Psoas muscle (tissue), 8 donors: ENCODE results near the gene TSGA10IP. TPM values are rescaled to one million over a fixed set of nuclear protein-coding genes. Genes with fewer than 3 reads are reported as not detected.

Experiments
- ATAC-seq, 4 donors: fragments of 200-7000 bp; cut with Tn5 transposase; one replicate each; pipeline ENCODE4 v1.9.1; 2020; ENCODE audit warnings: moderate library complexity in 3 of 4, mild to moderate bottlenecking in 2 of 4
- DNase-seq, 2 donors: peaks; one replicate each; pipeline ENCODE4 v3.0.0-alpha.2; 2020
- H3K27ac ChIP-seq: fragments of 200-600 bp; one replicate; pipeline ENCODE4 v1.8.0; 2022
- H3K27me3 ChIP-seq, 3 donors: fragments of 200-600 bp in 1 of 3; one replicate each; pipeline versions ENCODE4 v1.6.1 to v1.8.0; 2013 to 2022; ENCODE audit warnings: low read length in 2 of 3, mild to moderate bottlenecking in 2 of 3, moderate library complexity in 1 of 3; ENCODE audit not compliant: insufficient read depth in 3 of 3
- H3K36me3 ChIP-seq, 2 donors: fragments of 200-600 bp in 1 of 2; one replicate each; pipeline versions ENCODE4 v1.6.1 to v1.8.0; 2013 to 2022; ENCODE audit warnings: low read depth in 1 of 2, mild to moderate bottlenecking in 1 of 2, moderate library complexity in 1 of 2; ENCODE audit not compliant: insufficient read depth in 1 of 2
- H3K4me1 ChIP-seq: fragments of 200-600 bp; one replicate; pipeline ENCODE4 v1.8.0; 2022
- H3K4me3 ChIP-seq: fragments of 200-600 bp; one replicate; pipeline ENCODE4 v1.8.0; 2022; ENCODE audit warnings: mild to moderate bottlenecking
- H3K9me3 ChIP-seq: fragments of 200-600 bp; one replicate; pipeline ENCODE4 v1.8.0; 2022
- CTCF ChIP-seq: fragments of 200-600 bp; IDR thresholded peaks from one replicate; pipeline ENCODE4 v1.8.0; 2022; ENCODE audit warnings: antibody characterized with exemption
- WGBS, 3 donors: extraction: QIAGEN DNeasy Blood & Tissue Kit; methylation state at CpG; one replicate each; pipeline versions ENCODE4 v1.1.6 to v1.1.7; 2013; 5-methylcytosine and 5-hydroxymethylcytosine counted together
- intact Hi-C, 2 donors: fragments of 100-400 bp; cut with DNase I; formaldehyde crosslinking; loops; one replicate each; pipeline versions ENCODE4 v1.11.0 to v1.14.2; 2022
- polyA plus RNA-seq, 3 donors: library from polyadenylated mRNA; stranded (reverse); fragments of 200-250 nt; gene quantifications; one replicate each; pipeline ENCODE4 v1.2.3, GENCODE V29; 2013
- total RNA-seq, 4 donors: library from RNA; stranded (reverse); fragmentation: NEBNext Ultra II Directional in 2 of 4; extraction: Animal tissue kit (Norgen Biotek cat#: 25700) in 2 of 4; gene quantifications; one replicate each; pipeline versions ENCODE4 v1.2.1 to v1.2.4, GENCODE V29; 2021 to 2023
- donor health status: healthy with polysubstance abuse.
- donor health status: DM: no; HTN: no; CAD: no; lungs with moderate emphysema.
- donor health status: Bipolar disorder and iron deficiency.
- donor health status: healthy.
- donor health status: DM: yes; HTN: yes; CAD: no.
- donor health status: DM: no; HTN: no; CAD: no.
- donor health status: DM: no; HTN: no; CAD: no.
- donor health status: DM: yes; HTN: yes; CAD: no.

Gene TSGA10IP
- total and polyA plus RNA-seq, 7 donors, result not detected

GRCh38 chr11:65978391-65979238, 33.3 kb downstream of the TSGA10IP start:
- Histone ChIP-seq H3K36me3 (peaks cover 8 to 62% of the 10 kb centered on the region in 2 donors), H3K4me1 (no peaks in the 10 kb centered on the region), H3K4me3 (no peak overlapping the region), H3K27ac (no peak overlapping the region), H3K9me3 (no peaks in the 10 kb centered on the region), H3K27me3 (no peaks in the 10 kb centered on the region)
- ATAC-seq (no peak), DNase-seq (no peak)
- 89 to 92% (median 89%) methylated on average over 28 to 34 of the region's 34 CpGs for WGBS, 3 donors
- intact Hi-C loops, result no loop called here
- TF ChIP-seq CTCF, result no peak

- ATAC-seq (peak; percentile 19 to 57 (median 24)), DNase-seq (no peak)
- TF ChIP-seq CTCF, result no peak
- Histone ChIP-seq H3K4me1 (no peaks in the 10 kb centered on the region), H3K27ac (no peak overlapping the region), H3K27me3 (no peaks in the 10 kb centered on the region), H3K4me3 (no peak overlapping the region), H3K36me3 (peaks cover 8 to 57% of the 10 kb centered on the region in 2 donors), H3K9me3 (no peaks in the 10 kb centered on the region)
- 63 to 77% (median 65%) methylated on average over 10 of the region's 10 CpGs for WGBS, 3 donors
- intact Hi-C loops, result no loop called here
These were observed 34.0 kb downstream of the TSGA10IP start for GRCh38 chr11:65979261-65979759.

- TF ChIP-seq CTCF, result no peak
- DNase-seq (no peak), ATAC-seq (peak in 3 of 4 donors; percentile 10 to 68 (median 47))
- Histone ChIP-seq H3K4me1 (no peaks in the 10 kb centered on the region), H3K36me3 (peaks cover 8 to 41% of the 10 kb centered on the region in 2 donors), H3K27me3 (no peaks in the 10 kb centered on the region), H3K27ac (no peak overlapping the region), H3K9me3 (no peaks in the 10 kb centered on the region), H3K4me3 (no peak overlapping the region)
- WGBS, 3 donors, result 60 to 72% (median 70%) methylated on average over 12 of the region's 12 CpGs
- intact Hi-C loops, result no loop called here
These were observed 35.9 kb downstream of the TSGA10IP start for GRCh38 chr11:65981101-65981740.

- intact Hi-C loops, result no loop called here
- no peaks in the 10 kb centered on the region for H3K27me3 ChIP-seq
- H3K4me1 ChIP-seq, result no peaks in the 10 kb centered on the region
- DNase-seq (no peak), ATAC-seq (peak in 3 of 4 donors; percentile 4 to 19 (median 6))
- no peak overlapping the region for H3K4me3 ChIP-seq
- no peak for TF ChIP-seq CTCF
- no peak overlapping the region for H3K27ac ChIP-seq
- 64 to 68% (median 65%) methylated on average over 15 to 16 of the region's 16 CpGs for WGBS, 3 donors
- H3K36me3 ChIP-seq, result peaks cover 8 to 31% of the 10 kb centered on the region in 2 donors
- H3K9me3 ChIP-seq, result no peaks in the 10 kb centered on the region
These were observed 36.9 kb downstream of the TSGA10IP start for GRCh38 chr11:65981972-65982823.
